BJ (cell line): Measurements from ENCODE around the gene SPATA16. TPM values are rescaled to one million over a fixed set of nuclear protein-coding genes. Genes with fewer than 3 reads are reported as not detected.

Source experiments
- CTCF ChIA-PET: fragments of 350-600 bp; formaldehyde crosslinking; extraction: SDS; loops from one replicate; lab custom pipeline; 2021; ENCODE audit warnings: antibody characterized with exemption, inconsistent platforms; lab: Yijun Ruan, JAX
- POLR2A ChIA-PET: fragments of 300-600 bp; sonication (Branson Sonifier 250); formaldehyde crosslinking; extraction: SDS; loops from one replicate; lab custom pipeline; 2021; ENCODE audit warnings: antibody characterized with exemption; lab: Charles Lee
- DNase-seq: peaks from one replicate; pipeline ENCODE4 v3.0.0-alpha.2; 2011; ENCODE audit warnings: low read depth
- H3K27me3 ChIP-seq: 2 replicates; pipeline ENCODE4 v1.6.0; 2011; ENCODE audit warnings: low read length; ENCODE audit not compliant: control insufficient read depth, insufficient read depth
- H3K36me3 ChIP-seq: 2 replicates; pipeline ENCODE4 v1.5.1; 2011; ENCODE audit warnings: low read length; ENCODE audit not compliant: control insufficient read depth, insufficient read depth
- H3K4me3 ChIP-seq: 2 replicates; pipeline ENCODE4 v1.5.1; 2011; ENCODE audit warnings: low read depth, mild to moderate bottlenecking, control low read depth, low read length
- CTCF ChIP-seq: IDR thresholded peaks from 2 replicates; pipeline ENCODE4 v1.5.1; 2011; ENCODE audit warnings: low read depth, mild to moderate bottlenecking, control low read depth, inconsistent platforms, low read length, moderate library complexity; ENCODE audit not compliant: insufficient read depth
- polyA plus RNA-seq: library from polyadenylated mRNA; depleted of rRNA; stranded (reverse); fragments of >200 nt; gene quantifications from 2 replicates; pipeline ENCODE4 v1.2.3, GENCODE V29; 2011

SPATA16 gene
- polyA plus RNA-seq, 1 experiment, result not detected

- POLR2A ChIA-PET, result no interaction called here
Measured at GRCh38 chr3:173018758-173019157, 122.3 kb downstream of the SPATA16 start.

GRCh38 chr3:173013219-173013832, 127.7 kb downstream of the SPATA16 start:
- ChIA-PET POLR2A (no interaction called here), CTCF (interaction anchor here (1.1 kb wide), 1 partner anchor 180 kb away, joined by 5 read pairs; no protein-coding TSS in a partner anchor)
- DNase-seq, result no peak
- Histone ChIP-seq H3K36me3 (no peaks in the 10 kb centered on the region), H3K27me3 (no peaks in the 10 kb centered on the region), H3K4me3 (no peak overlapping the region)
- no peak for TF ChIP-seq CTCF

More at GRCh38 chr3:173018758-173019157, 122.3 kb downstream of the SPATA16 start:
- no peaks in the 10 kb centered on the region for H3K27me3 ChIP-seq
- H3K4me3 ChIP-seq, result no peak overlapping the region
- TF ChIP-seq CTCF, result no peak
- no peaks in the 10 kb centered on the region for H3K36me3 ChIP-seq
- CTCF ChIA-PET, result no interaction called here
- DNase-seq, result no peak

- no peaks in the 10 kb centered on the region for H3K36me3 ChIP-seq
- no peaks in the 10 kb centered on the region for H3K27me3 ChIP-seq
- ChIA-PET CTCF (no interaction called here), POLR2A (no interaction called here)
- no peak overlapping the region for H3K4me3 ChIP-seq
- no peak for TF ChIP-seq CTCF
- DNase-seq, result no peak
Measured at GRCh38 chr3:173009410-173009809, 131.6 kb downstream of the SPATA16 start.

- Histone ChIP-seq H3K4me3 (no peak overlapping the region), H3K27me3 (no peaks in the 10 kb centered on the region), H3K36me3 (no peaks in the 10 kb centered on the region)
- POLR2A ChIA-PET, result no interaction called here
- no peak for TF ChIP-seq CTCF
- CTCF ChIA-PET, result no interaction called here
- no peak for DNase-seq
Measured at GRCh38 chr3:173008978-173009377, 132.1 kb downstream of the SPATA16 start.

GRCh38 chr3:173007079-173007723, 133.8 kb downstream of the SPATA16 start:
- DNase-seq, result no peak
- H3K4me3 ChIP-seq, result no peak overlapping the region
- H3K27me3 ChIP-seq, result no peaks in the 10 kb centered on the region
- ChIA-PET POLR2A (no interaction called here), CTCF (no interaction called here)
- no peaks in the 10 kb centered on the region for H3K36me3 ChIP-seq
- TF ChIP-seq CTCF, result no peak
